ENCODE measurements around the gene SMIM5.
"Not testable (repeated sequence)": the region's sequence is repeated elsewhere in the genome, so short reads cannot be mapped to it uniquely, and the experiment has no call there.

Gene SMIM5, protein sequence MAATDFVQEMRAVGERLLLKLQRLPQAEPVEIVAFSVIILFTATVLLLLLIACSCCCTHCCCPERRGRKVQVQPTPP

DNA sequence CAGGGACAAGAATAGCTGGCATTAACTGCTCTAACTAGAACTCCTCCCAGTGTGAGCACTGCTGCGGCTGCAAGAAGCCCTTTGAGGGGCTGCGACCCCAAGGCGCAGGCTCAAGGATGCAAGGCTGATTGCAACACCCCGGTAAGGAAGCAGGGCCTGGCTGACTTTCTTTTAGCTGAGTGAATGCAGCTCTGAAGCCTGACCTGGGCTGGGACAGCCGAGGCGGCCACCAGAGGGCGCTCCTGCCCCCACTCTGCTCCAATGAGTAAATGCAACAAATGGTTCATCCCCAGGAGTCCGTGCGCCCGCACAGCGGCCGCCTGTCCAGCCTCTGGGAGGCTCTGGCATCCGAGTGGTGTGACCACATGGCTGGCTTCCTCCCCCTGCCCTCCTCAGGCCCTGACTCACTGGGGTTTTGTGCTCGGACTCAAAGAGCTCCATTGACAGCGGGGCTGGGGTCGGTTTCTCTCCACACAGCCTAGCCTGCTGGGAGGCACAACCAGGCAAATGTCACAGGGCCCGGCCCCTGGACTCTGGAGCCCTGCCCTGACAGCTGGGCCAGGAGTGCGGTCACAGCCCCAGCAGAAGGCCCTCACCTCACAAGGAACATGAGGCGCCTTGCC, at the start of gene SMIM5:
SMIM5 (plus strand) TSS at position 572 of the 623 bp plus-strand sequence. CDS start 6,768 bp downstream, outside the sequence.
- peak; percentile 69 to 81 for DNase-seq (ENCODE audit: low read depth in 1 of 2, low spot score in 1 of 2)

DNA sequence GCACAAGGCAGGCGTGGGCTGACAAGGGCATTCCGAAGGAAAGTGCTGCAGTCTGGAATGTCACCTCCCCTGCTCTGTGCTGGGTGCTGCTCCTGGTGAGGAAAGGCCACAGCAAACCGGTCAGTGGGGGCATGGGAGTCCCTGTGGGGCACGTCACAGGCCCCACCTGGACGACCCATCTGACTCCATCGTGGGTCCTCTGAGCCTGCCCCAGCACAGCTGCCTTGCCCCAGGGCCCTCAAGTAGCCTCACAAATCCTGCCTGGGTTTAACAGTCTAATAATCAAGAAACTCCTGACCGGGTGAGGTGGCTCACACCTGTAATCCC, 48.4 kb upstream of the SMIM5 start:
- no peak for DNase-seq (ENCODE audit: low read depth in 1 of 2, low spot score in 1 of 2)

DNA sequence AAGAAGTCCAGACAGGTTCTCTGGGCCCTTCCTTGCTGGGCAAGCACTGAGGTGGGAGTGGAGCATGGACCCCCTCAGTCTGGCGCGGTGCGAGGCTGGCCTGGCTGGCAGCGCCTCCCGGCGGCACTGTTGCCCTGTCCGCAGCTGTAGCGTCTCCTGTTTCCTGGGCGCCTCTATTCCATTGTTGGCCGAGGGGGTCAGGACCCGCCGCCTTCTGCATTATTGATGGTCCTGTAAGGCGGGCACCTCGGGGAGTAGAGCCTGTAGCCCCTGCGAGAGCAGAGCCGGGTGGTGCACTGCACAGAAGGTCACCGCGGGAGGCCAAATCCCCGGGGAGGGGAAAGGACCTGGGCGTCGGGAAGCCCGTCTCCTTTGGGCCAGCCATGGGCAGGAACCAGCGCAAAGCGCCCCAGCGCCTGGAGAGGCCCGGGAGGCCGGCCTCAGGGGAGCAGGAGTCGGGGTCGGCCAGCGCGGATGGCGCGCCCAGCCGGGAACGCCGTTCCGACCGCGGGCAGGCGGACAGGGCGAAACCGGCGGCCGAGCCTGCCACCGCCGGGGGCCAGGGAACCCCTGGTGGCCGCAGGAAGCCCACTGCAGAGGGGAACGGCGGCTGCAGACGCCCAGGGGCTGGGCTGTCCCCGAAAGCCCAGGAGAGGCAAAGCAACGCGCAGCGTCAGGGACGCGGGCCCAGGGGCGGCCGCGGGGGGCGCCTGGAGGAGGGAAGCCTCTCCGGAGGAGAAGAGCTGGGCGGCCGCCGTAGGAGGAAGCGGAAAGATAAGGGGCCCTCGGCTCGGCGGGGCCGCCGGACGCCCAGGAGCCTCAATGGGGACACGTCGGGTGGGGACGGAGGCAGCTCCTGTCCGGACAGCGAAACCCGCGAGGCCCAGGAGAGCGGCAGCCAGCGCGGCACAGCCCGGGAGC, 45.3 kb upstream of the SMIM5 start, which contains the start of gene MYO15B:
MYO15B (plus strand) TSS at position 126 of the 921 bp plus-strand sequence; CDS start at position 384, 258 bp downstream.
- DNase-seq (ENCODE audit: low read depth in 1 of 2, low spot score in 1 of 2), result peak; percentile 21 to 28

DNA sequence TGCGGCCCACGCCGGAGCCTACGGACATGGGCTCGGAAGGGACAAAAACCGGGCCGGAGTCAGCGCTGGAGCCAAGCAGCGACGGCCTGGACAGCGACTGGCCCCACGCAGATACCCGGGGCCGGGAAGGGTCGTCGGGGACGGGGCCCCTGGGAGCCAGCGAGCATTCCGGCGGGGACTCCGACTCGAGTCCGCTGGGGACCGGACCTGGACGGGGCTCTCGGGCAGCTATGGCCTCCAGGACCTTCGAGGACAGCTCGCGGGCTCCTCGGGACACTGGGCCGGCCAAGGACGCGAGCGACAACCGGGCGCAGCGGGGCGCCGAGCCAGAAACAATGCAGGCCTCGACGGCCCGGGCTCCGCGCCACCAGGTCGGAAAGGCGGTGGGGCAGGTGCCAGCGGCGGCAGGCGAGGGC, 44.6 kb upstream of the SMIM5 start:
- DNase-seq (ENCODE audit: low read depth in 1 of 2, low spot score in 1 of 2), result no peak

DNA sequence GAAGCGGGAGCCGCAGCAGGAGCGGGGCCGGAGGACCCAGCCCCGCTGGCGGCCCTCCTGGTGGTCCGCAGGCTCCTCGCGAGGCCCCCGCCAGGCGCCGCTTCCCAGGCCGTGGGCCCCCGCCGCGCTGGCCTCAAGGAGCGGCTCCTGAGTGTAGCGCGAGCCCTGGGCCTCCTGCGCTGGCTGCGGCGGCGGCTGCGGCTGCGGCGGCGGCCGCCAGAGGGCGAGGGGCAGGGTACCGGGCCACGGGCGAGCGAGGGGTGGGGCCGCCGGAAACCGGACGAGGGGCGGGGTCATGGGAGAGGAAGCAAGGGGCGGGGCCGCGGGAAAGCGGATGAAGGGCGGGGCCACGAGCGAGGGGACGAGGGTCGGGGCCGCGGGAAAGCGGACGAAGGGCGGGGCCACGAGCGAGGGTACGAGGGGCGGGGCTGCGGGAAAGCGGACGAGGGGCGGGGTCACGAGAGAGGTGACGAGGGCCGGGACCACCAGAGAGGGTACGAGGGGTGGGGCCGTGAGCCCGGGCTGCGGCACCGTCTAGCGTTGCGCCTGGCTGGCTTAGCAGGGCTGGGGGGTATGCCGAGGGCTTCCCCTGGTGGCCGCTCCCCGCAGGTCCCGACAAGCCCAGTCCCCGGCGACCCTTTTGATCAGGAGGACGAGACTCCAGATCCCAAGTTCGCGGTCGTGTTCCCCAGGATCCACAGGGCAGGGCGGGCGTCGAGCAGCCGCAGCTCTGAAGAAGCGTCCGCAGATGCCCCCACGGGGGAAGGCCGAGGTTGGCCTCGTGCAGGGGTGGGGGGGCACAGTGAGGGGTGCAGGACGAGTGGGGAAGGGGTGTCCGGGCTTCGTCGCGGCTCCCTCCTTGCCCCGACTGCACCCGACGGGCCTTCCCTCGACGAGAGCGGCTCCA, 44.0 kb upstream of the SMIM5 start:
- peak; percentile 97 for DNase-seq (ENCODE audit: low read depth in 1 of 2, low spot score in 1 of 2)

DNA sequence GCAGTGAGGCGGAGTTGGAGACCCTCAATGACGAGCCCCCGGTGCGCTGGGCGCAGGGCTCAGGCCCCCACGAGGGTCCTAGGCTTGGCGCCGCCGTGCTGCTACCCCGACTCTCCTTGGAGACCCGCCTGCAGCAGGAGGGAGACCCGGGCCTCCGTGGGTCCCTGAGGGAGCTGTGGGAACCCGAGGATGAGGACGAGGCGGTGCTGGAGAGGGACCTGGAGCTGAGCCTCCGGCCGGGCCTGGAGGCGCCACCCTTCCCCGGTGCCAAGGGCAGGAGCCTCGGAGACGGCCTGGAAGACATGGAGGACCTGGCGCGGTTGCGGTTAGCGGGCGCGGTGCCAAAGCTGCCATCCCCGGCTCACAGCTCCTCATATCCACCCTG, 43.3 kb upstream of the SMIM5 start:
- no peak for DNase-seq (ENCODE audit: low read depth in 1 of 2, low spot score in 1 of 2)

DNA sequence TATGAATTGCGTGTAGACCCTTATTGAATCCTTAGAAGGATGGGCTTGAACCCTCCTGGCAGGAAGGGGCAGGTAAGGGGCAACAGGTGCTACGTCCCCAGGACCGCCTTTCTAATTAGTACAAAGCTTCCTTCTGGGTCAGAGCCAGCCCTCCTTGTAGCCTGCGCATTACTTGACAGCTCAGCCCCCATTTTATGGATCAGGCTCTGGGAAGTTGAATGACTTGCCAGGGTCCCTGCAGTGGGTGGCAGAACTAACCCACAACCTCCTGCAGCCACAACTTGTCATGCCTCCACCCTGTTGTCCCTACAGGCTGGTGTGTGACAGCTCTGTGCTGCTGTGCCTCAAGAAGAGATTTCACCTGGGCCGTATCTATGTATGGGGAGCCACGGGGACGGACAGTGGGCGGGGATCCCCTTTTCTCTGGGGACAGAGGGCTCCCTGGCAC, 42.9 kb upstream of the SMIM5 start:
- no peak for DNase-seq (ENCODE audit: low read depth in 1 of 2, low spot score in 1 of 2)

DNA sequence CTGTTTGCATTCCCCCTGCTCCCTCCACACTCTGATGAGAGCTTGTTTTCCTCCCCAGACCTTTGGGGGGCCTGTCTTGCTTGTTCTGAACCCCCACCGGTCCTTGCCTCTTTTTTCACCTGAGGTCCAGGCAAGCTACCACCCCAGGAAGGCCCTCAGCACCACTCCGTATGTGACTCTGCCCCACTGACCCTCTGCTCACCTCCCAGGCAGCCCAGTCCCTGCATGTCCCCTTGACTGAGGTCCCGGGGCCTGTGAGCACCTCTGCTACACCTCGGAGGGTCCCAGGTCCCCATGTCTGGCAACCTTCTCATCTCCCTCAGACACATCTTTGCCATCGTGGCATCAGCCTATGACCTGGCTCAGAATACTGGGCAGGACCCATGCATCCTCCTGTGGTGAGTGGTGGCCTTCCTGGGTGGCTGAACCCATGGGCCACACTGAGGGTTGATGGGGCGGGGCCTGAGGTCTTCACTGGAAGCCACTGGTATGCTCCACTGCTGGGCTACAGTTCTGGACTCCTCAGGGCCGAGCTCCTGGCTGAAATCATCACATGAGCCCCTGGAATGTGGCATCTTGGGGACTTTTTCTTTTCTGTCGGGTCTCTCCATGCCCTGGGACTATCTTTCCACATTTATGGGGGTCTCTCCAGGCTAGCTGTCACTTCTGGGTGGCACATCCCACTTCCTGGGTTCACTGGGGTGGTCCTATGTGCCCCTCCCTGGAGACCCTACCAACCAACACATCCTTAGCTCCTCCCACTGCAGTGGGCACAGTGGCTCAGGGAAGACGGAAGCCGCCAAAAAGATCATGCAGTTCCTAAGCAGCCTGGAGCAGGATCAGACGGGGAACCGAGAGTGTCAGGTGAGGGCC, 42.1 kb upstream of the SMIM5 start:
- no peak for DNase-seq (ENCODE audit: low read depth in 1 of 2, low spot score in 1 of 2)

DNA sequence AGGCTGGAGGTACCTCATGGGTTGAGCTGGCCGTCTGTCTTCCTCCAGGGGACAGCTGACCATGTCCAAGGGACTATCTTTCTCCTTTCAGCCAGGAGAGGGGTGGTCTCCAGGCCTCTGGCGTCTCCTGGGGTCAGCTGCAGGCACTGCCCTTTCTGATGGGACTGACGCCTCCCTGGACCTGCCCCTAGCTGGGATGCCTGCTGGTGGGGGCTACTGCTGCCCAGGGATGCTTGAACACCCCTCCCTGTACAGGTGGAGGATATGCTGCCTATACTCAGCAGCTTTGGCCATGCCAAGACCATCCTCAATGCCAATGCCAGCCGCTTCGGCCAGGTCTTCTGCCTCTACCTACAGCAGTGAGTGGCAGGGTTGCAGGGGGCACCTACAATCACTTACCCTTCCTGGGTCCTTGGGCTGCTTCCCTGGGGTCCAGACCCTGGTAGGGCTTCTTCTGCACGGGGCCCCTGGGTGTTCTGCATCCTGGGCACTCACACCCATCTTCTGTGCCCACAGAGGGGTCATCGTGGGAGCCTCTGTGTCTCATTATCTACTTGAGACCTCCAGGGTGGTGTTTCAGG, 41.4 kb upstream of the SMIM5 start:
- DNase-seq (ENCODE audit: low read depth in 1 of 2, low spot score in 1 of 2), result no peak

DNA sequence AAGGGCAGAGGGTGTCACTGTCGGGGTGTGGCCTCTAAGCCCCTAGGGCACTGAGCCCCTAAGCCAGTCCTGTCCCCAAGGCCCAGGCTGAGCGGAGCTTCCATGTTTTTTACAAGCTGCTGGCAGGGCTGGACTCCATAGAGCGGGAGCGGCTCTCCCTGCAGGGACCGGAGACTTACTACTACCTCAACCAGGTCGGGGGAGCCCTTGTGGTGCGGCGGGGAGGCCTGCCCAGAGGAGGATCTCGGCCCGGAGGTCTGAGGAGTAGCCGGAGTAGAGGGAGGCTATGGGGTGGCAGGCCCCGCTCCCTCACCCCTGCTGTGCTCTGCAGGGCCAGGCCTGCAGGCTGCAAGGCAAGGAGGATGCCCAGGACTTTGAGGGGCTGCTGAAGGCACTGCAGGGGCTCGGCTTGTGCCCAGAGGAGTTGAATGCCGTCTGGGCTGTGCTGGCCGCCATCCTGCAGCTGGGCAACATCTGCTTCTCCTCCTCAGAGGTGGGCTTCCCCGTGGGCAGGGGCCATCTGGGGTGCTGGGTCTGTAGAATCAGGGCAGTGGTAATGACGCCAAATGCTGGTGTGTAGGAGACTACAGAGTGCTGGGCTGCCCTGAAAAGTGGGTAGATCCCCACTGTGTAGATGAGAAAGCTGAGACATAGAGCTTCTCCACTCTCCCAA, 40.8 kb upstream of the SMIM5 start:
- no peak for DNase-seq (ENCODE audit: low read depth in 1 of 2, low spot score in 1 of 2)

DNA sequence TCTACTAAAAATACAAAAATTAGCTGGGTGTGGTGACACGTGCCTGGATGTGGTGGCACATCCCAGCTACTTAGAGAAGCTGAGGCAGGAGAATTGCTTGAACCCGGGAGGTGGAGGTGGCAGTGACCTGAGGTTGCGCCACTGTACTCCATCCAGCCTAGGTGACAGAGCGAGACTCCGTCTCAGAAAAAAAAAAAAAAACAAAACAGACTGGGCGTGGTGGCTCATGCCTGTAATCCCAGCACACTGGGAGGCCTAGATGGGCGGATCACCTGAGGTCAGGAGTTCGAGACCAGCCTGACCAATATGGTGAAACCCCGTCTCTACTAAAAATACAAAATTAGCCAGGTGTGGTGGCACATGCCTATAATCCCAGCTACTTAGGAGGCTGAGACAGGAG, 39.8 kb upstream of the SMIM5 start:
- DNase-seq (ENCODE audit: low read depth in 1 of 2, low spot score in 1 of 2), result not testable (repeated sequence)

DNA sequence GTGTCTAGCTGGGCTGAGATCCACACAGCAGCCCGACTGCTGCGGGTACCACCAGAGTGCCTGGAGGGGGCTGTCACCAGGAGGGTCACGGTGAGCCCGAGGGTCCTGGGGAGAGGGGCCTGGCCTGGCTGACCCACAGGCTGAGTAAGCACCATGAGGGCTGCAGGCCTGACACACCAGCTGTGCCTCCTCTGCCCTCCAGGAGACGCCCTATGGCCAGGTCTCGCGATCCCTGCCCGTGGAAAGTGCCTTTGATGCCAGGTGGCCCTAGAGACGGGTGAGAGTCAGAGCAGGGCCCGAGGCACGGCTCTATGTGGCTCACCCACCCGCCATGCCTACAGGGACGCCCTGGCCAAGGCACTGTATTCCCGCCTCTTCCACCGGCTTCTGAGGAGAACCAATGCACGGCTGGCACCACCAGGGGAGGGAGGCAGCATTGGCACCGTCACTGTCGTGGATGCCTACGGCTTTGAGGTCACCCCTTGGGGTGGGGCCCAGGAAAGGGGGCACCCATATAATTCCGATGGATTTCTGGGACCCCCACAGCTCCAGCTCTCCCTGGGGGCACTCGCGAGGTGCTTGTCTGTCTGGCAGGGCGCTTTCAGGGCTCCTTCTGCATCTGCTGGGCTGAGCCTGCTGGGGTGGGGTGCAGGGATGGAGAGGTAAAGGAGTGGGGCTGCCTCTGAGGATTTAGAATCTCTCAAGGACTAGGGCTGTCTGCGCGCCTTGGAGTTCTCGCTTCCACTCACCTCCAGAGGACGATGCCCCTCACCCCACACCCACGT, 38.5 kb upstream of the SMIM5 start:
- no peak for DNase-seq (ENCODE audit: low read depth in 1 of 2, low spot score in 1 of 2)

DNA sequence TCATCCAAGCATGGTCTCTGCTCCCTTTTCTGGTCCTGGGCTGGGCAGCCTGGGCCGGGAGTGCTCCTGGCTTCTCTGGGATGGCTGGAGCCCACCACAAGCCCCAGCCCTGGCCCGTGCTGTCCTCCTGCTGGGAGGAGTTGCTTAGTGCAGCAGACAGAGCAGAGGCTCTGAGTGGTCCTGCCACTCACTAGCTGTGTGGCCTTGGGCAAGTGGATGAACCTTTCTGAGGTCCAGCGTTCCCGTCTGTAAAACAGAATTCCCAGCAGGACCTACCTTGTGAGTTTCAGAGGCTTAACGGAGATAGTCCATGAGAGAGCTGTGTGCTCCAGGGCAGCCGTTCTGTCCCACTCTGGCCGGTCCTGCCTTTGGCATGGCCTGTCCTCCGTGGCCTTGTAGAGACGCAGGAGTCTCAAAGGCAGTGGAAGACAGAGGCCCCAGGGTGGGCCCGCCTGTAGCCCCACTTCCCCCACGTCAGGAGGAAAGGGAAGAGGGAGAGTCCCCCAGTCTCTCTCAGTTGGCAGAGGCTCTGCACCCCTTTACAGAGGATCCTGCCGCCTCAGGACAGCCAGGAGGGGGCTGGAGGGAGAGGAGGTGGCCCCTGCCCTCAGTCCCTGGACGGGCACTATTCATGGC, 37.8 kb upstream of the SMIM5 start:
- no peak for DNase-seq (ENCODE audit: low read depth in 1 of 2, low spot score in 1 of 2)

DNA sequence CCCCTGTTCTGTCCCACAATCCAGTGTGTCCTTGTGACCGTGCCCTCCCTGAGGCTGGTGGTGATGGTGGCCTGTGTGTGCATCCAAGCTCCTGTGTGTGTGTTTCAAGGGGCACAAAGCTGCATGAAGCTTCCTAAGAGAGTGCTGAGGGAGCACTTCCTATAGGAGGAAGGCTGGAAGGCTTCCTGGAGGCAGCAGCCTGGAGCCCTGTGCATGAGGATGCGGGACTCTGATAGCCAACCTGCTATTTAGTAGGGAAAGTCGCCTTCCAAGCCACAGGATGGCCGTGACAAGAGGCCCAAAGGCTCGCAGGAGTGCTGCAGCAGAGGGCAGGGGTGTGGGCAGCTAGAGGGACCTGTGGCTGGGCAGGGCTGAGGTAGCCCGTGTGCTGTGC, 37.3 kb upstream of the SMIM5 start:
- no peak for DNase-seq (ENCODE audit: low read depth in 1 of 2, low spot score in 1 of 2)

DNA sequence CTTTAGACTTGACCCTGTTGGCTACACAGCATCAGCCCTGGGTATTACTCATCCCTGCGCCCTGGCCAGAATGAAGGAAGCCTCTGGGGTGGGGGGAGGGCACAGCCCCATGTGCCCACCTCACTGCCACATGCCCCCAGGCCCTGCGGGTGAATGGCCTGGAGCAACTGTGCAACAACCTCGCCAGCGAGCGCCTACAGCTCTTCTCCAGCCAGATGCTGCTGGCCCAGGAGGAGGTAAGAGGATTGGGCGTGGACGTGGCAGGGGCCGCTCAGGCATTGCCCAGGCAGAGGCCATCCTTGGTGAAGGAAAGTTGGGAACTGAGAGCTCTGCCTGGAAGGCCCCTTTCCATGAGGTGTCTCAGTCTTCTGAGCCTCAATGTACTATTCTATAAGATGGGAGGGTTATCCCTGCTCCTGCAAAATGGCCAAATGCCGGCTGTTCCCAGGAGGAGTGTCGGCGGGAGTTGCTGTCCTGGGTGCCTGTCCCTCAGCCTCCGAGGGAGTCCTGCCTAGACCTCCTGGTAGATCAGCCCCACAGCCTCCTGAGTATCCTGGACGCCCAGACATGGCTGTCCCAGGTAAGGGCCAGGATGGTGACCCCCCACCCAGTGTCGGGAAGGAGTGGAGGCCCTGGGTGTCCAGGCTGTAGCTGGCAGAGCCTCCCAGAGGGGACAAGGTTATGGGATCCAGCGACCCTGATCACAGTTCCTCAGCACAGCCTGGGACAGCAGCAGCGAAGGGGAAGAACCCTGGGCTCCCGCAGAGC, 36.7 kb upstream of the SMIM5 start:
- DNase-seq (ENCODE audit: low read depth in 1 of 2, low spot score in 1 of 2), result no peak

DNA sequence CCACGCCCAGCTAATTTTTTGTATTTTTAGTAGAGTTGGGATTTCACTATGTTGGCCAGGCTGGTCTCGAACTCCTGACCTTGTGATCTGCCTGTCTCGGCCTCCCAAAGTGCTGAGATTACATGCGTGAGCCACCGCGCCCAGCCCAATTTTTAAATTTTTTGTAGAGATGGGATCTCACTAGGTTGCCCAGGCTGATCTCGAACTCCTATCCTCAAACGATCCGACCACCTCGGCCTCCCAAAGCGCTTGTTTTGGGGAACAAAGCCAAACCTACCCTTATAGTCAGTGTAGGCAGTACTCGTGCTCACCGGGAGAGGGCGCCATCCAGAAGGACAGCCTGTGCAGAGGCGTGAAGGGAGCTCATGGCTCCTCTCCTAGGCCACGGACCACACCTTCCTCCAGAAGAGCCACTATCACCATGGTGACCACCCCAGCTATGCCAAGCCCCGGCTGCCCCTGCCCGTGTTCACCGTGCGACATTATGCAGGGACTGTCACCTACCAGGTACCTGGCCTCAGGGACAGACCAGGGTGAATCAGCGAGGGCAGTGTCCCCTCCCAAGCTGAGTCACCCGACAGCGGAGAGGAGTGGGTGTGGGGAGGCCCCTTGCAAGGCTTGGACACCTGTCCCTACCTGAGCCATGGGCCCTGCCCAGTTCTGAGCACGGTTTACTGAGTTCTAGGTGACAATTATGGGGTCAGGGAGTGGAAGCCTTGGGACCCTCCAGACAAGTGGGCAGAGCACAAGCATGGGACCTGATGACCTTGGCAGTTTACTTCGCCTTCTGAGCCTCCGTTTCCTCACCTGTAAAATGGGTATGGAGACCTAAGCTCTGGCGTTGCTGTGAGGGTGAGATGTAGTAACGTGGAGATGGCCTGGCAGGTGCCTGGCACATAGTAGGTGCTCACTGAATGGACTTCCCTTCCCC, 31.9 kb upstream of the SMIM5 start:
- DNase-seq (ENCODE audit: low read depth in 1 of 2, low spot score in 1 of 2), result peak; percentile 29 to 40
